ENCODE measurements around the gene ZNF195.
"Not testable (repeated sequence)": the region's sequence is repeated elsewhere in the genome, so short reads cannot be mapped to it uniquely, and the experiment has no call there.

Gene ZNF195

DNA sequence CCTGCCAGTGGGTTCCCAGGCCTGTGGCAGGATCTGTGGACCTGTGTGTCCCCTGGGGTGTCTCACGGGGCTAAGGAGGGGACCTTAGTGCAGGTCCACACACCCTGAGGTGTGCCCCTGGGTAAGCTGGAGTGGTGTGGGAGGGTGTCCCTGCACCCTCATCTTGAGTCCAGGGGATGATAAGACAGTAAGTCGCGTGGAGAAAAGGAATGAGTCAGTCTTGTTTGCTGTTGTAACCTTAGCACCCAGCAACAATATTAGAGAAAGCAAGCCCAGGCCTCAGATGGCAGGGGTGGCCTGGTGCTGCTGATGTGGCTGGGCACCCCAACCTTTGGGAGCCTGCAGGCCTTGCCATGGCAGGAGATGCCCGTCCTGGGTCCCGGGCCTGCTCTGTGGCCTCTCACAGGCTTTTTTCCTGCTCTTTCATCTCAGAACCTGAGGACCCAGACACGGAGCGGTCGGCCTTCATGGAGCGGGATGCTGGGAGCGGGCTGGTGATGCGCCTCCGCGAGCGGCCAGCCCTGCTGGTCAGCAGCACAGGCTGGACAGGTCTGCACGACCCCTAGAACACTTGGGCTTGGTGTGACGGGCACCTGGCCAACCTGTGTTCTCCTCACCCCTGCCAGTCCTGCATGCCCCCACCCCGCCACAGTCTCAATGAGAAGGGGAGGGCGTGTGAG is 23.4 kb upstream of the ZNF195 start:
- not testable (repeated sequence) for FAIRE-seq

GRCh38 chr11:3401052-3401451 is 22.1 kb upstream of the ZNF195 start:
- FAIRE-seq: not testable (repeated sequence)

DNA sequence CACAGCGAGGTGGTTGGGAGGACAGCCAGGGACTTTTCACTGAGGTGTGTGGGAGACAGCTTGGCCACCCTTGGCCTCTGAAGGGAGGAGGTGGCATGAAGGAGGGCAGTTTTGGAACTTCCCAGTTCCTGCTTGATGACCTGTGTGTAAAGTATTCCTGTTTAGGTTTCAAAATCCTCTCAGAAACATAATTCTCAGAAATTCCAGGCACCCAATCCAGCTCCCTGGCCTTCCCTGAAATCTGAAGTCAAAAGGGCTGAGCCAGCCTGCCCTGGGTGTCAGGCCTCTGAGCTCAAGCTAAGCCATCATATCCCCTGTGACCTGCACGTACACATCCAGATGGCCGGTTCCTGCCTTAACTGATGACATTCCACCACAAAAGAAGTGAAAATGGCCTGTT is 19.6 kb upstream of the ZNF195 start:
- not testable (repeated sequence) for FAIRE-seq

DNA sequence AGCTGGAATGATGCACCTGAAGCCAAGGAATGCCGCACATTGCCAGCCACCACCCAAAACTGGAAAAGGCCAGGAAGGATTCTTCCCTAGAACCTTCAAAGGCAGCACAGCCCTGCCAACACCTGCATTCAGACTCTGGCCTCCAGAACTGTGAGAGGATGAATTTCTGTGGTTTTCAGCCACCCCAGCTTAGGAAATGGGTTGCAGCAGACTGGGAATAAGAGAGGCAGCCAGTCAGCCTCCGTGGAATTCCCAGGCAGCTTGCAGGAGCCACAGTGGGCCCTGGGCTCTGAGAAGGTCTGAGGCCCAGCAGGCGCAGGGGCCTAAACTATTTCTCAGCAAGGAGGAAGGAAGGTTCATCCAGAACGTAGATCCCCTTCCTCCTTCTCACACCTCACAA is 19.2 kb upstream of the ZNF195 start:
- FAIRE-seq: not testable (repeated sequence)

DNA sequence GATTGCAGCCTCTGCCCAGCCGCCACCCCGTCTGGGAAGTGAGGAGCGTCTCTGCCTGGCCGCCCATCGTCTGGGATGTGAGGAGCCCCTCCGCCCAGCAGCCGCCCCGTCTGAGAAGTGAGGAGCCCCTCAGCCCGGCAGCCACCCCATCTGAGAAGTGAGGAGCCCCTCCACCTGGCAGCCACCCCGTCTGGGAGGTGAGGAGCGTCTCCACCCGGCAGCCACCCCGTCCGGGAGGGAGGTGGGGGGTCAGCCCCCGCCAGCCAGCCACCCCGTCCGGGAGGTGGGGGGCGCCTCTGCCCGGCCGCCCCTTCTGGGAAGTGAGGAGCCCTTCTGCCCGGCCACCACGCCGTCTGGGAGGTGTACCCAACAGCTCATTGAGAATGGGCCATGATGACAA is 18.3 kb upstream of the ZNF195 start:
- not testable (repeated sequence) for FAIRE-seq

- FAIRE-seq: not testable (repeated sequence)
Measured at GRCh38 chr11:3395468-3395867, 16.5 kb upstream of the ZNF195 start.

DNA sequence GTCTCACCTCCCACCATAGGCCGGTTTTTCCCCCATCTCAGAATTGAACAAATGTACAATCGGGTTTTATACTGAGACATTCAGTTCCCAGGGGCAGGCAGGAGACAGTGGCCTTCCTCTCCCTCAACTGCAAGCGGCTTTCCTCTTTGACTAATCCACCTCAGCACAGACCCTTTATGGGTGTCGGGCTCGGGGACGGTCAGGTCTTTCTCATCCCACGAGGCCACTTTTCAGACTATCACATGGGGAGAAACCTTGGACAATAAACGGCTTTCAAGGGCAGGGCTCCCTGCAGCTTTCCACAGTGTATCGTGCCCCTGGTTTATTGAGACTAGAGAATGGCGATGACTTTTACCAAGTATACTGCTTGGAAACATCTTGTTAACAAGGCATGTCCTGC is 16.0 kb upstream of the ZNF195 start:
- FAIRE-seq: not testable (repeated sequence)

DNA sequence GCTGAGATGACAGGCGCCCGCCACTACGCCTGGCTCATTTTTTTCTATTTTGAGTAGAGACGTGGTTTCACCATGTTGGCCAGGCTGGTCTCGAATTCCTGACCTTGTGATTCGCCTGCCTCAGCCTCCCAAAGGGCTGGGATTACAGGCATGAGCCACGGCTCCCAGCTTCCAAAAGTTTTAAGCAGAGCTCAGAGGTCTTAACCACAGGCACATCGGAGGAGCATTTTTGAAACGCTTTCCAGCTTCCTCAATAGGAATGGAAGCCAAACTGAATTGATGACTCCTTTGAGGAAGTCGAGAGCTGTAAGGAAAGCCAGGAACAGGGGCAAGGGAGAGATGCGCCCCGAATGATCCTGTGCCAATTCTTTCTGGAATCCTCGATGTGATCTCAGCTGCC is 14.5 kb upstream of the ZNF195 start:
- FAIRE-seq: not testable (repeated sequence)

DNA sequence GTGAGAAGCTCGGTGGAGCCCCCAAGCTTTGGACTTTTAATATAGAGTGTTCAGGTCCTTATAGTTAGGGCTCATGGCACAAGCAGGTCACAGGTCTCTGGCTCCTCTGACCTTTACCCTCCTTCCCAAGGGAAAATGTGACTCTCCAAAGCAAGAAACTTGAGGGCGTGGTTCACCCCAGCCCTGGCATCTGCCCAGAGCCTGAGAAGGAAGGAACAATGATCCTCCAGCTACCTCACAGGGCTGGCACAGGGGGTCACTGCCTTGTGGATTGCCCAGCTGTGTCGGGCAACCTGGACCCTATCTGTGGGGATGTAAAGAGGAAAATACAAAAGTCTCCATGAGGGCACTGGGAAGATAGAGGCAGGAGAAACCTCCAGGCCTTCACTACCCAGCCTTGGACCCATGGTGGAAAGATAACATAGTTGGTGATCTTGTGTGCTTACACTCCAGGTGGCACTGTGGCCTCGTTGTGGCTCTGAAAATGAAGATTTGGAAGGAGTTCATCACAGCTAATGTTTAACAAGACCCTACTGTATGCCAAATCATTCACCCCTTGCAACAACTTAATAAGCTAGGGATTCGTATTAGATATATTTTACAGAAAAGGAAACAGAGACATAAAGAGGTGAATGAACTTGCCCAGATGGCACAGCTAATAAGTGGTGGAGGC is 3.8 kb upstream of the ZNF195 start:
- no peak for FAIRE-seq

DNA sequence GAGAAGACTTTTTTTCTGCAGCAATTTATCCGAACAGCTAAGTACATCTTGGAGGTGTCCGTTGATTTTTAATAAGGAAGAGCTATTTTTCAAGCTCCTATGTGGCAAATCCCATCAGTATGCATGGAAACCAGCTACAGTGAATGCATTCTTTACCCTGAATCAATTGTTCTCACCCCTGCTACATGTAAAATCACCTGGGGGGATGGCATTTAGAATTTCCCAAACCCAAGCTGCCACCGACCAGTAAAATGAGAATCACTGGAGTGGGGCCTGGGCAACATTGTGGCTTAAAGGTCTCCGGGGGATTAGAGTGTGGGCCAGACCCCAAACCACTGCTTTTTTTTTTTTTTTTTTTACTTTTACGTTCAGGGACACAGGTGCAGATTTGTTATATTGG is 2.8 kb upstream of the ZNF195 start:
- no peak for FAIRE-seq

- no peak for FAIRE-seq
Measured at GRCh38 chr11:3380706-3381545, 2.0 kb upstream of the ZNF195 start.

GRCh38 chr11:3375552-3375951 is 3.4 kb downstream of the ZNF195 start:
- FAIRE-seq: no peak

GRCh38 chr11:3370311-3370870 is 8.6 kb downstream of the ZNF195 start:
- no peak for FAIRE-seq

- FAIRE-seq: no peak
Measured at GRCh38 chr11:3369366-3369765, 9.6 kb downstream of the ZNF195 start.

GRCh38 chr11:3368199-3368598 is 10.7 kb downstream of the ZNF195 start:
- no peak for FAIRE-seq

GRCh38 chr11:3367221-3367620 is 11.7 kb downstream of the ZNF195 start:
- no peak for FAIRE-seq

GRCh38 chr11:3359092-3359824 is 19.7 kb downstream of the ZNF195 start:
- no peak for FAIRE-seq

DNA sequence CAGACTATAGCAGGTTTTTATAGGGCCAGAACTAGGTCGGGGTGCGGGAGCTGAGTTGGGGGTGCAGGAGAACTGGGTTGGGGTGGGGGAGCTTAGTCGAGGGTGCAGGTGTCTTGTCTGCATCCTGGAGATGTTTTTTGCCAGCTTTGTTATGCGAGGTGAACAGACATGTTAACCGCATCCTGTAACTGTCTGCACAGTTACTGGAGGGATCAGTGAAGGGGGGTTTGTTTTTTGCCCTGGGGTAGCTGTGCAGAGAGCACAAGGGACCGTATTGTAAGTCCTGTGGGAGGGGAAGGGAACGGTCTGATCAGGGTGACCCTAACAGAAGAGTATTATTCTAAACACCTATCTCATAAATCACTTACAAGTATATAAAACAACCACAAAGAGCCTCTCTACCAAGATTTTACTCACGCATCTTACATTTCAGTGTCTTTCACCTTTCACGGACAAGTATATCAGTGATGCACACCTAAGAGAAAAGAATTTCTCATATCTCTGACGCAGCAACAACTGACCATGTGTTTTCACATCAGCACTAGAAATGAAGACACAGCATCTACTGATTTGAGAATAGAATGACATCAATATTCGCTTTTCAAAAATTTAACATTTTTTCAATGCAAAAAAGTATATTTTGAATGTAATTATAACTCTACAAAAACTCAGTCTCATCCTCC is 20.8 kb downstream of the ZNF195 start:
- FAIRE-seq: no peak

DNA sequence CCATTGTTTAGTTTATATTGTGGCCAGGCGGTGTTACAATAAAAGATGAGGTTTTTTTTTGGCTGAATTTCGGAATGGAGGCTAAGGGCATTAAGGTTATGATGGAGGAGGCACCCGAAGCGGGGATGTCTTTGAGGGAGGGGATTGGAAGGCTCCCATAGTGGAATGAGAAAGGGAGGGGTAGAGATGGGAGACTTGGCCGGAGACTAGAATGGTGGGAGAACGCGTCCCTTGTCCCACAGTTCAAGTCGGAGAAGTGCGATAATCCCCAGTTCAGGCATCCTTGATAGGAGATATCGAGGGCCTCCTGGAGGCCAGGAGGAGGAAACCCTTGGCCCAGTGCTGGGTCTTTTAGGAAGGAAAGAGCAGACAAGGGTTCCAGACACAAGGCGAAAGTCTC is 21.6 kb downstream of the ZNF195 start:
- no peak for FAIRE-seq

DNA sequence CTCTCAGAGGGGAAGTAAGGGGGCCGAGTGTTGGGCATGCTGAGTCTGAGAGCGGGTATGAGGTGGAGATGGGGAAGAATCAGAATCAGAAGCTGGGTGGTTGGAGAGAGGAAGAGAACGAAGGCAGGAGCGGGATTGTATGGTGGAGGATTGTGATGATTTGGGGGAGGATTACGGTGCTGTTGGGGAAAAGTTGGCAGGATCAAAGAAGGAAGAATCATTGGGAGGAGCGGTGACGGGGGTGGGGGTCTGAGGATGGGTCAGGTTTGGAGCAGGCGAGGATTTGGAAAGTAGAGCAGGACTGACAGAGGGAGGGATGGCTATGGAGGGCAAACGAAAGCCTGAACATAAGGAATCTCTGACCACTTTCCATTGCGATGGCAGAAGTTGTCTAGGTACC is 22.1 kb downstream of the ZNF195 start:
- no peak for FAIRE-seq

DNA sequence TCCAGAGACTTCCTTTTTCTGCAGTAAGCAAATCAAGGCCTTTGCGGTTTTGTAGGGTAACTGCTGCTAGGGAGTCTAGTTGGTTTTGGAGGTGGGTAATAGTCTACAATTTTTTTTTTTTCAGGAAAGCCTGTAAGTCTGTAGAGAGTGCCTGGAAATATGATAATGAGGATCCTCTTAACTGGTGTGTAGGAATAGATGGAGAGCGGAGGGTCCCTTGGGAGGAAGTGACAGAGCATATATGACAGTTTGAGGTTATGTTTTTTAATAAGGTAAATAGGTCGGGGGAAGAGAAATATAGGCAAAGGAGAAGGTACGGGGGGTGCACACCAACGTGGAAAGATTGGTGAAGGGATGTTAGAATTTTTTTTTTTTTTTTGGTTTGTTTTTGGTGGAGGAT is 25.9 kb downstream of the ZNF195 start:
- no peak for FAIRE-seq

DNA sequence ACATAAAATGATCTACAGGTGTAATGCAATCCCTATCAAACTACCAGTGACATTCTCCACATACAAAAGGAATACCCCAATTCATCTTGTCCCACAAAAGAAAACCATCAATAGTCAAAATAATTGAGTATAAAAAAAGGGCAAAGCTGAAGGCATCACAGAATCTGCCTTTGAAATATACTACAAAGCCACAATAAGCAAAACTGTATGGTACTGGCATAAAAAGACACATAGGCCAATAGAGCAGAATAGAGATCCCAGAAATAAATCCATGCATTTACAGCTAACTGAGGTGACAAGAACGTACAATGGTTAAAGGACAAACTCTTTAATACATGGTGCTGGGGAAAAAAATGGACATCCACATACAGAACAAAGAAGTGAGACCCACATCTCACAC is 31.8 kb downstream of the ZNF195 start:
- FAIRE-seq: no peak
